HG03520 (cell line): ENCODE data around the gene DEFB121.
"Not testable (repeated sequence)": the region's sequence is repeated elsewhere in the genome, so short reads cannot be mapped to it uniquely, and the experiment has no call there.

ENCODE experiments used
- ATAC-seq: cut with Tn5 transposase; IDR thresholded peaks from one replicate; pipeline ENCODE4 v1.9.1; 2021; ENCODE audit warnings: mild to moderate bottlenecking, moderate library complexity; ENCODE audit not compliant: unreplicated experiment

DEFB121 gene

GRCh38 chr20:31406115-31406514 lies at the start of gene DEFB121:
Gene DEFB121, minus strand, starts transcription at chr20:31406215. Its CDS starts 63 bp downstream, at chr20:31406152.
- ATAC-seq, result no peak

GRCh38 chr20:31454361-31454760 lies 48.3 kb upstream of the DEFB121 start:
- ATAC-seq, result no peak

GRCh38 chr20:31452575-31452974 lies 46.6 kb upstream of the DEFB121 start:
- no peak for ATAC-seq

GRCh38 chr20:31449511-31450414 lies 43.7 kb upstream of the DEFB121 start:
- ATAC-seq, result no peak

- ATAC-seq, result no peak
Measured at GRCh38 chr20:31446084-31446819, 40.2 kb upstream of the DEFB121 start.

- no peak for ATAC-seq
Measured at GRCh38 chr20:31440012-31440659, 34.1 kb upstream of the DEFB121 start, which contains the start of gene DEFB123. Gene DEFB123, plus strand, starts transcription at chr20:31440632. Its CDS starts 67 bp downstream, at chr20:31440699.

GRCh38 chr20:31430568-31431115 lies 24.6 kb upstream of the DEFB121 start:
- ATAC-seq, result no peak

- ATAC-seq, result not testable (repeated sequence)
Measured at GRCh38 chr20:31427576-31427975, 21.6 kb upstream of the DEFB121 start.

- not testable (repeated sequence) for ATAC-seq
Measured at GRCh38 chr20:31426891-31427551, 21.0 kb upstream of the DEFB121 start.

GRCh38 chr20:31425797-31426196 lies 19.8 kb upstream of the DEFB121 start:
- ATAC-seq, result no peak

GRCh38 chr20:31418307-31418706 lies 12.3 kb upstream of the DEFB121 start:
- ATAC-seq, result no peak

- no peak for ATAC-seq
Measured at GRCh38 chr20:31415653-31416052, 9.6 kb upstream of the DEFB121 start.

GRCh38 chr20:31414381-31414780 lies 8.4 kb upstream of the DEFB121 start:
- ATAC-seq, result no peak

GRCh38 chr20:31410011-31410410 lies 4.0 kb upstream of the DEFB121 start:
- no peak for ATAC-seq

GRCh38 chr20:31403886-31404285 lies 2.1 kb downstream of the DEFB121 start:
- ATAC-seq, result no peak

- ATAC-seq, result no peak
Measured at GRCh38 chr20:31394900-31395299, 11.1 kb downstream of the DEFB121 start.

GRCh38 chr20:31392836-31393235 lies 13.2 kb downstream of the DEFB121 start:
- ATAC-seq, result no peak

- ATAC-seq, result no peak
Measured at GRCh38 chr20:31390490-31390889, 15.5 kb downstream of the DEFB121 start, which contains the start of gene DEFB119. Gene DEFB119, minus strand, starts transcription at chr20:31390590. Its CDS starts 107 bp downstream, at chr20:31390483.

- ATAC-seq, result no peak
Measured at GRCh38 chr20:31374346-31374745, 31.7 kb downstream of the DEFB121 start.

- no peak for ATAC-seq
Measured at GRCh38 chr20:31368301-31368700, 37.7 kb downstream of the DEFB121 start, which contains the start of gene DEFB118. Gene DEFB118, plus strand, starts transcription at chr20:31368601. Its CDS starts 50 bp downstream, at chr20:31368651.
